HepG2 (cell line): ENCODE results near the gene METTL1. TPM values are rescaled to one million over a fixed set of nuclear protein-coding genes. Genes with fewer than 3 reads are reported as not detected.

Experiments used
- DZIP1 ChIP-seq: sonication (generic); formaldehyde crosslinking; IDR thresholded peaks from 2 replicates; pipeline ENCODE4 v1.5.0; 2020; ENCODE audit warnings: mild to moderate bottlenecking, missing genetic modification reagents
- EED ChIP-seq: sonication (generic); formaldehyde crosslinking; IDR thresholded peaks from 2 replicates; pipeline ENCODE4 v1.5.0; 2020; ENCODE audit warnings: mild to moderate bottlenecking, missing genetic modification reagents
- HIC2 ChIP-seq: sonication (generic); formaldehyde crosslinking; IDR thresholded peaks from 2 replicates; pipeline ENCODE4 v1.9.0; 2022; ENCODE audit warnings: low read depth, missing genetic modification reagents
- HNF1A ChIP-seq, 2 experiments: sonication (generic) in 1 of 2; formaldehyde crosslinking in 1 of 2; IDR thresholded peaks; 2 replicates each; pipeline versions ENCODE4 v1.4.0 to v1.6.1; 2016 to 2020; ENCODE audit warnings: borderline replicate concordance in 1 of 2, low read depth in 1 of 2, mild to moderate bottlenecking in 1 of 2, missing genetic modification reagents in 1 of 2
- HOMEZ ChIP-seq: IDR thresholded peaks from 2 replicates; pipeline ENCODE4 v1.6.1; 2016; ENCODE audit warnings: low read depth
- IRX3 ChIP-seq: sonication (generic); formaldehyde crosslinking; IDR thresholded peaks from 2 replicates; pipeline ENCODE4 v1.8.1; 2023; ENCODE audit warnings: mild to moderate bottlenecking, low read depth, missing genetic modification reagents, borderline replicate concordance
- MTF2 ChIP-seq: sonication (generic); formaldehyde crosslinking; IDR thresholded peaks from 2 replicates; pipeline ENCODE4 v1.5.0; 2020; ENCODE audit warnings: missing genetic modification reagents, borderline replicate concordance
- MYC ChIP-seq: sonication (generic); formaldehyde crosslinking; IDR thresholded peaks from 2 replicates; pipeline ENCODE4 v1.9.0; 2021; ENCODE audit warnings: missing genetic modification reagents, borderline replicate concordance
- NBN ChIP-seq: fragments of 450-650 bp; conservative IDR thresholded peaks from 2 replicates; pipeline ENCODE4 v1.6.1; 2017
- STAG1 ChIP-seq: sonication (generic); formaldehyde crosslinking; IDR thresholded peaks from 2 replicates; pipeline ENCODE4 v1.4.0; 2020; ENCODE audit warnings: missing genetic modification reagents
- TOPORS ChIP-seq: sonication (generic); formaldehyde crosslinking; IDR thresholded peaks from 2 replicates; pipeline ENCODE4 v1.8.0; 2023; ENCODE audit warnings: mild to moderate bottlenecking, missing genetic modification reagents
- ZNF317 ChIP-seq: sonication (generic); formaldehyde crosslinking; IDR thresholded peaks from 2 replicates; pipeline ENCODE4 v1.5.0; 2020; ENCODE audit warnings: mild to moderate bottlenecking, missing genetic modification reagents
- ZNF513 ChIP-seq: sonication (generic); formaldehyde crosslinking; conservative IDR thresholded peaks from 2 replicates; pipeline ENCODE4 v1.5.0; 2020; ENCODE audit warnings: missing genetic modification reagents
- ZNF607 ChIP-seq: sonication (generic); formaldehyde crosslinking; IDR thresholded peaks from 2 replicates; pipeline ENCODE4 v1.5.1; 2020; ENCODE audit warnings: missing genetic modification reagents, mild to moderate bottlenecking, borderline replicate concordance
- ZNF737 ChIP-seq: sonication (generic); formaldehyde crosslinking; IDR thresholded peaks from 2 replicates; pipeline ENCODE4 v1.5.0; 2020; ENCODE audit warnings: missing genetic modification reagents, mild to moderate bottlenecking, borderline replicate concordance
- ZNF780A ChIP-seq: sonication (generic); formaldehyde crosslinking; IDR thresholded peaks from 2 replicates; pipeline ENCODE4 v1.8.0; 2022; ENCODE audit warnings: mild to moderate bottlenecking, missing genetic modification reagents, moderate library complexity
- ZNF782 ChIP-seq: sonication (generic); formaldehyde crosslinking; IDR thresholded peaks from 2 replicates; pipeline ENCODE4 v1.4.0; 2020; ENCODE audit warnings: missing genetic modification reagents, mild to moderate bottlenecking, borderline replicate concordance
- polyA plus RNA-seq, 8 experiments: library from polyadenylated mRNA; depleted of rRNA in 3 of 8; stranded (reverse) in 7 of 8; unstranded in 1 of 8; fragments of >200 nt; fragmentation: Illumina TruSeq in 4 of 8; extraction: Trizol in 4 of 8; gene quantifications; 2 replicates each; pipeline versions ENCODE4 v1.2.1 to v1.2.3, GENCODE V29; 2011 to 2016; ENCODE audit warnings: low read depth in 4 of 8, missing spikeins in 1 of 8, mixed read lengths in 1 of 8; ENCODE audit not compliant: insufficient read depth in 1 of 8
- total RNA-seq, 5 experiments: library from RNA; depleted of rRNA; stranded (reverse); fragments of >200 nt; fragmentation: Illumina TruSeq; extraction: Trizol; gene quantifications; 2 replicates each; pipeline ENCODE4 v1.2.3, GENCODE V29; 2016; ENCODE audit warnings: low read depth in 1 of 5

The METTL1 gene
- total and polyA plus RNA-seq, 2 of the 13 experiments (the other 11 are each of a cell fraction or from before 2014, with no cell fraction given), result 34.7 to 36.9 TPM

- TF ChIP-seq HOMEZ (CRISPR knock-in tag) (peak; percentile 64; the same call in 1 of the 2 replicates), STAG1 (CRISPR knock-in tag) (no peak), IRX3 (peak; percentile 80; the same call in 1 of the 2 replicates), HIC2 (CRISPR knock-in tag) (no peak), NBN (no peak), ZNF513 (CRISPR knock-in tag) (no peak), HNF1A (IDR thresholded peaks at IDR 0.05; ENCODE audit: low read depth) (no peak), HNF1A (CRISPR knock-in tag; IDR thresholded peaks at IDR 0.05; ENCODE audit: borderline replicate concordance) (peak; percentile 84), MYC (CRISPR knock-in tag) (peak; percentile 100), ZNF737 (no peak), ZNF607 (CRISPR knock-in tag) (0 out of 2 replicates have a peak, but pooled peaks have one; percentile 1), ZNF782 (CRISPR knock-in tag) (peak; percentile 97), EED (CRISPR knock-in tag) (no peak), DZIP1 (CRISPR knock-in tag) (no peak), MTF2 (CRISPR knock-in tag) (0 out of 2 replicates have a peak, but pooled peaks have one; percentile 47), ZNF780A (peak; percentile 65; the same call in 1 of the 2 replicates), ZNF317 (CRISPR knock-in tag) (no peak; the same call in 1 of the 2 replicates), TOPORS (CRISPR knock-in tag) (peak; percentile 78)
Observed at GRCh38 chr12:57771873-57772428, at the start of gene METTL1 (continued).
